Endothelial cell of umbilical vein (primary cell): ENCODE measurements around the gene ASS1. TPM values are rescaled to one million over a fixed set of nuclear protein-coding genes. Genes with fewer than 3 reads are reported as not detected.

Experiments used
- BruUV-seq: library from RNA; stranded (reverse); fragments of 400-500 nt; replicated peaks from 2 replicates; lab custom pipeline; 2021; lab: Mats Ljungman, UMichigan
- CTCF ChIA-PET: fragments of 300-600, 350-600 bp; sonication (Branson Sonifier 250); formaldehyde crosslinking; loops from one replicate; lab custom pipeline; 2021; ENCODE audit warnings: antibody characterized with exemption, inconsistent platforms; lab: Charles Lee
- POLR2A ChIA-PET: fragments of 300-600, 350-600 bp; sonication (Branson Sonifier 250); formaldehyde crosslinking; loops from one replicate; lab custom pipeline; 2021; ENCODE audit warnings: antibody characterized with exemption, inconsistent platforms; lab: Charles Lee
- DNase-seq: peaks from one replicate; pipeline ENCODE4 v3.0.0-alpha.2; 2011; ENCODE audit warnings: low read depth, low spot score
- FAIRE-seq: peaks from 2 replicates; lab custom pipeline; 2011; peaks lifted over from hg19 to GRCh38; lab: Jason Lieb, UNC
- H2AFZ ChIP-seq: 2 replicates; pipeline ENCODE4 v1.6.0; 2012; ENCODE audit warnings: low read depth, low read length, control low read depth, inconsistent platforms
- H3K27ac ChIP-seq: 2 replicates; pipeline ENCODE4 v1.5.1; 2011; ENCODE audit warnings: low read depth, mild to moderate bottlenecking, control low read depth, low read length, moderate library complexity; ENCODE audit not compliant: insufficient read depth
- H3K27me3 ChIP-seq, 2 experiments: 2 replicates each; pipeline versions ENCODE4 v1.6.0 to v1.6.1; 2011; ENCODE audit warnings: low read length in 2 of 2, mixed read lengths in 1 of 2; ENCODE audit not compliant: control insufficient read depth in 2 of 2, insufficient read depth in 2 of 2
- H3K36me3 ChIP-seq, 2 experiments: 2 replicates in 1 of 2; 3 replicates in 1 of 2; pipeline ENCODE4 v1.5.1; 2011; ENCODE audit warnings: low read length in 2 of 2, mild to moderate bottlenecking in 1 of 2, moderate library complexity in 1 of 2; ENCODE audit not compliant: control insufficient read depth in 2 of 2, insufficient read depth in 2 of 2; ENCODE audit errors: extremely low read depth in 1 of 2
- H3K4me1 ChIP-seq: 3 replicates; pipeline ENCODE4 v1.5.1; 2011; ENCODE audit warnings: mild to moderate bottlenecking, low read length; ENCODE audit not compliant: control insufficient read depth, insufficient read depth; ENCODE audit errors: extremely low read depth
- H3K4me2 ChIP-seq: 2 replicates; pipeline ENCODE4 v1.6.1; 2011; ENCODE audit warnings: low read length, control low read depth, mixed read lengths; ENCODE audit not compliant: insufficient read depth
- H3K4me3 ChIP-seq, 3 experiments: fragments of 200-600 bp in 1 of 3; sonication (generic), shearing (Covaris generic) in 1 of 3; replicated peaks in 1 of 3; 2 replicates each; pipeline ENCODE4 v1.5.1; 2011 to 2016; ENCODE audit warnings: control low read depth in 3 of 3, low read length in 3 of 3, mild to moderate bottlenecking in 2 of 3, inconsistent platforms in 1 of 3, low read depth in 1 of 3, moderate library complexity in 1 of 3; ENCODE audit not compliant: insufficient read depth in 1 of 3
- H3K79me2 ChIP-seq: 2 replicates; pipeline ENCODE4 v1.6.0; 2012; ENCODE audit warnings: low read length, inconsistent platforms; ENCODE audit not compliant: control insufficient read depth, insufficient read depth
- H3K9ac ChIP-seq: replicated peaks from 2 replicates; pipeline ENCODE3; 2011; ENCODE audit warnings: low read length, control low read depth; ENCODE audit not compliant: insufficient read depth; ENCODE audit errors: extremely low read depth
- H3K9me1 ChIP-seq: replicated peaks from 3 replicates; pipeline ENCODE4 v1.6.0; 2011; ENCODE audit warnings: mild to moderate bottlenecking, low read length; ENCODE audit not compliant: control insufficient read depth, insufficient read depth; ENCODE audit errors: extremely low read depth
- H3K9me3 ChIP-seq: replicated peaks from 2 replicates; pipeline ENCODE4 v1.5.1; 2012; ENCODE audit warnings: low read length, inconsistent platforms; ENCODE audit not compliant: control insufficient read depth, insufficient read depth
- H4K20me1 ChIP-seq: replicated peaks from 2 replicates; pipeline ENCODE3; 2011; ENCODE audit warnings: mild to moderate bottlenecking, low read length; ENCODE audit not compliant: control insufficient read depth, insufficient read depth; ENCODE audit errors: extremely low read depth
- CTCF ChIP-seq, 2 donors: IDR thresholded peaks; 1 replicate in 1 of 2; 2 replicates in 1 of 2; pipeline ENCODE4 v1.5.1; 2011; ENCODE audit warnings: low read length in 2 of 2, mild to moderate bottlenecking in 2 of 2, moderate library complexity in 2 of 2, control low read depth in 1 of 2, inconsistent platforms in 1 of 2, low read depth in 1 of 2; ENCODE audit not compliant: insufficient read depth in 1 of 2; ENCODE audit errors: extremely low read depth in 1 of 2
- FOS ChIP-seq: IDR thresholded peaks from 2 replicates; pipeline ENCODE4 v1.6.1; 2011; ENCODE audit warnings: mild to moderate bottlenecking, low read length, moderate library complexity, borderline replicate concordance; ENCODE audit not compliant: insufficient read depth
- JUN ChIP-seq: IDR thresholded peaks from 2 replicates; pipeline ENCODE4 v1.6.1; 2011; ENCODE audit warnings: borderline replicate concordance, low read depth; ENCODE audit not compliant: insufficient read length, insufficient read depth
- POLR2A ChIP-seq: IDR thresholded peaks from 2 replicates; pipeline ENCODE4 v1.6.1; 2012; ENCODE audit warnings: low read depth, mild to moderate bottlenecking, control low read depth, low read length
- POLR2AphosphoS5 ChIP-seq: IDR thresholded peaks from 2 replicates; pipeline ENCODE4 v1.6.1; 2012; ENCODE audit warnings: low read depth, mild to moderate bottlenecking, control low read depth, low read length, moderate library complexity; ENCODE audit not compliant: insufficient read depth
- dilution Hi-C: fragments of 300-500 bp; cut with MboI; formaldehyde crosslinking; loops from one replicate; pipeline ENCODE4 v1.15.0; 2019; ENCODE audit warnings: low sequenced_read_pairs; ENCODE audit not compliant: extremely low pct_ligation_motif_present
- intact Hi-C: fragments of 100-400 bp; cut with micrococcal nuclease; formaldehyde crosslinking; loops from one replicate; pipeline ENCODE4 v1.10.0; 2022
- polyA plus RNA-seq, 4 experiments: library from polyadenylated mRNA; depleted of rRNA in 3 of 4; stranded (reverse) in 3 of 4; unstranded in 1 of 4; fragments of >200 nt; gene quantifications; 2 replicates each; pipeline versions ENCODE4 v1.2.1 to v1.2.3, GENCODE V29; 2011 to 2012; ENCODE audit warnings: missing spikeins in 1 of 4
- total RNA-seq: library from RNA; stranded (reverse); gene quantifications from 2 replicates; pipeline ENCODE4 v1.2.3, GENCODE V29; 2021
- TF ChIP-seq, protein P1 (sequence below): IDR thresholded peaks from 2 replicates; pipeline ENCODE4 v1.6.1; 2011; ENCODE audit not compliant: insufficient read depth, insufficient read length

Gene ASS1
- total and polyA plus RNA-seq, 2 donors (not counting 3 experiments of a cell fraction or from before 2014, with no cell fraction given), result 3.6 to 12.4 TPM

GRCh38 chr9:130501639-130502038 lies 56.9 kb downstream of the ASS1 start:
- H3K4me3 ChIP-seq, result no peak overlapping the region
- dilution Hi-C loops, result no loop called here
- no peak for TF ChIP-seq POLR2A
- TF ChIP-seq, protein P1, sequence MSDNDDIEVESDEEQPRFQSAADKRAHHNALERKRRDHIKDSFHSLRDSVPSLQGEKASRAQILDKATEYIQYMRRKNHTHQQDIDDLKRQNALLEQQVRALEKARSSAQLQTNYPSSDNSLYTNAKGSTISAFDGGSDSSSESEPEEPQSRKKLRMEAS, result no peak
- no peaks in the 10 kb centered on the region for H3K79me2 ChIP-seq
- H2AFZ ChIP-seq, result no peak overlapping the region
- no peaks in the 10 kb centered on the region for H3K4me1 ChIP-seq
- H3K36me3 ChIP-seq, result no peaks in the 10 kb centered on the region
- H3K9me3 ChIP-seq, result no peaks in the 10 kb centered on the region
- ChIA-PET CTCF (no interaction called here), POLR2A (no interaction called here)
- no peak overlapping the region for H3K4me2 ChIP-seq
- no peaks in the 10 kb centered on the region for H4K20me1 ChIP-seq
- no peak for DNase-seq
- no peak overlapping the region for H3K27ac ChIP-seq
- no peaks in the 10 kb centered on the region for H3K9me1 ChIP-seq
- intact Hi-C loops, result no loop called here
- H3K9ac ChIP-seq, result no peak overlapping the region
- FAIRE-seq, result no peak
- no peaks in the 10 kb centered on the region for H3K27me3 ChIP-seq
- no TSS peak for BruUV-seq

- dilution Hi-C loops, result no loop called here
- no peak for FAIRE-seq
- intact Hi-C loops, result no loop called here
- BruUV-seq, result no TSS peak
- no peak for TF ChIP-seq POLR2A
- TF ChIP-seq JUN, result no peak
- no peak for TF ChIP-seq CTCF (IDR thresholded peaks at IDR 0.05; ENCODE audit: extremely low read depth in 1 of 2, insufficient read depth in 1 of 2, low read depth in 1 of 2, low read length in 2 of 2)
- TF ChIP-seq FOS, result no peak
- TF ChIP-seq POLR2AphosphoS5, result no peak
- Histone ChIP-seq H3K27ac (no peak overlapping the region), H3K36me3 (no peaks in the 10 kb centered on the region), H2AFZ (no peak overlapping the region), H3K4me3 (no peak overlapping the region), H3K9ac (no peak overlapping the region), H3K79me2 (no peaks in the 10 kb centered on the region), H4K20me1 (no peaks in the 10 kb centered on the region), H3K27me3 (peaks cover 0 to 5% of the 10 kb centered on the region in 2 experiments), H3K4me2 (no peak overlapping the region), H3K4me1 (no peaks in the 10 kb centered on the region), H3K9me1 (no peaks in the 10 kb centered on the region), H3K9me3 (no peaks in the 10 kb centered on the region)
- DNase-seq, result no peak
- CTCF ChIA-PET, result no interaction called here
- POLR2A ChIA-PET, result no interaction called here
Measured at GRCh38 chr9:130508218-130508617, 63.5 kb downstream of the ASS1 start.
